Large intestine (tissue), 3 donors: ENCODE data around the gene KLK2. TPM values are rescaled to one million over a fixed set of nuclear protein-coding genes. Genes with fewer than 3 reads are reported as not detected.
A peak's percentile ranks its signal among the peaks of the same experiment; 100 is the strongest.

ENCODE experiments used
- DNase-seq, 2 donors: peaks; one replicate each; pipeline versions ENCODE4 v3.0.0 to v3.0.0-alpha.2; 2013
- H3K27ac ChIP-seq: one replicate; pipeline ENCODE4 v1.5.1; 2013; ENCODE audit warnings: low read length
- H3K27me3 ChIP-seq: 2 replicates; pipeline ENCODE4 v1.6.1; 2013; ENCODE audit warnings: low read length; ENCODE audit not compliant: control insufficient read depth, insufficient read depth
- H3K36me3 ChIP-seq: 2 replicates; pipeline ENCODE4 v1.6.1; 2013; ENCODE audit warnings: low read length; ENCODE audit not compliant: control insufficient read depth, insufficient read depth
- H3K4me1 ChIP-seq: one replicate; pipeline ENCODE4 v1.6.1; 2013; ENCODE audit warnings: low read length; ENCODE audit not compliant: control insufficient read depth, insufficient read depth
- H3K4me3 ChIP-seq: one replicate; pipeline ENCODE4 v1.5.1; 2013; ENCODE audit warnings: low read length
- H3K9me3 ChIP-seq: one replicate; pipeline ENCODE4 v1.6.1; 2013; ENCODE audit warnings: mild to moderate bottlenecking, low read depth, low read length, moderate library complexity; ENCODE audit not compliant: control insufficient read depth
- WGBS: methylation state at CpG from one replicate; pipeline ENCODE4 v1.1.5; 2013; ENCODE audit warnings: low lambda C conversion rate; ENCODE audit not compliant: insufficient coverage; 5-methylcytosine and 5-hydroxymethylcytosine counted together
- polyA plus RNA-seq: library from polyadenylated mRNA; unstranded; fragments of 120-200 nt; gene quantifications from one replicate; pipeline ENCODE4 v1.2.1, GENCODE V29; 2013

Gene KLK2
- polyA plus RNA-seq, 1 donor: 0.15 TPM

DNA sequence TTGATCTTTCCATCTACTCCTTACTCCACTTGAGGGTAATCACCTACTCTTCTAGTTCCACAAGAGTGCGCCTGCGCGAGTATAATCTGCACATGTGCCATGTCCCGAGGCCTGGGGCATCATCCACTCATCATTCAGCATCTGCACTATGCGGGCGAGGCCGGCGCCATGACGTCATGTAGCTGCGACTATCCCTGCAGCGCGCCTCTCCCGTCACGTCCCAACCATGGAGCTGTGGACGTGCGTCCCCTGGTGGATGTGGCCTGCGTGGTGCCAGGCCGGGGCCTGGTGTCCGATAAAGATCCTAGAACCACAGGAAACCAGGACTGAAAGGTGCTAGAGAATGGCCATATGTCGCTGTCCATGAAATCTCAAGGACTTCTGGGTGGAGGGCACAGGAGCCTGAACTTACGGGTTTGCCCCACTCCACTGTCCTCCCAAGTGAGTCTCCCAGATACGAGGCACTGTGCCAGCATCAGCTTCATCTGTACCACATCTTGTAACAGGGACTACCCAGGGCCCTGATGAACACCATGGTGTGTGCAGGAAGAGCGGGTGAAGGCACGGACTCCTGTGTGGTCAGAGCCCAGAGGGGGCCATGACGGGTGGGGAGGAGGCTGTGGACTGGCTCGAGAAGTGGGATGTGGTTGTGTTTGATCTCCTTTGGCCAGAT is 2.7 kb upstream of the KLK2 start:
- Histone ChIP-seq H3K4me3 (no peak overlapping the region), H3K4me1 (no peaks in the 10 kb centered on the region), H3K27me3 (peaks cover 13% of the 10 kb centered on the region), H3K27ac (no peak overlapping the region), H3K36me3 (no peaks in the 10 kb centered on the region), H3K9me3 (peaks cover 3% of the 10 kb centered on the region)
- WGBS: 76% methylated on average over 5 of the region's 26 CpGs
- no peak for DNase-seq

DNA sequence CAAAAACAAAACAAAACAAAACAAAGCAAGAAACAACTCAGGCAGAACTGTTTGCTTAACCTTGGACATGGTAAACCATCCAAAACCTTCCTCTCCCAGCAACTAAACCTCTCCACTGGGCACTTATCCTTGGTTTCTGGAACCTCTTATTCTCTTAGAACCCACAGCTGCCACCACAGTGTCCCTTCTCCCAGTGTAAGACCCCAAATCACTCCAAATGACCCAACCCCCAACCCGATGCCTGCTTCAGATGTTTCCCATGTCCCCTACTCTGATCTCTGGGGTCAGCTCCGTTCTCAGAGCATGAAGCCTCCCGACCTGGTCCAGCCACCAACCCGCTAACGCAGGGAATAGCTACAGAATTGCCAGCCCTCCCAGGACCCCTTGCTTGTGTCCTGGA is 972 bp downstream of the KLK2 start:
- peaks cover 3% of the 10 kb centered on the region for H3K9me3 ChIP-seq
- WGBS: no CpG with 5 or more reads among the region's 5 CpGs
- H3K36me3 ChIP-seq: no peaks in the 10 kb centered on the region
- no peak overlapping the region for H3K4me3 ChIP-seq
- peaks cover 4% of the 10 kb centered on the region for H3K27me3 ChIP-seq
- H3K27ac ChIP-seq: no peak overlapping the region
- H3K4me1 ChIP-seq: no peaks in the 10 kb centered on the region
- no peak for DNase-seq

GRCh38 chr19:50875795-50876422 is 2.7 kb downstream of the KLK2 start:
- 55% methylated on average over 5 of the region's 9 CpGs for WGBS

DNA sequence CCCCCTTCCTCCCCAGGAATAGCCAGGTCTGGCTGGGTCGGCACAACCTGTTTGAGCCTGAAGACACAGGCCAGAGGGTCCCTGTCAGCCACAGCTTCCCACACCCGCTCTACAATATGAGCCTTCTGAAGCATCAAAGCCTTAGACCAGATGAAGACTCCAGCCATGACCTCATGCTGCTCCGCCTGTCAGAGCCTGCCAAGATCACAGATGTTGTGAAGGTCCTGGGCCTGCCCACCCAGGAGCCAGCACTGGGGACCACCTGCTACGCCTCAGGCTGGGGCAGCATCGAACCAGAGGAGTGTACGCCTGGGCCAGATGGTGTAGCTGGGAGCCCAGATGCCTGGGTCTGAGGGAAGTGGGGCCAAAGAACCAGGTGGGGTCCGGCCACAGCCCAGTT is 3.2 kb downstream of the KLK2 start:
- no peak for DNase-seq
- no peaks in the 10 kb centered on the region for H3K36me3 ChIP-seq
- WGBS: no CpG with 5 or more reads among the region's 7 CpGs
- no peak overlapping the region for H3K27ac ChIP-seq
- no peaks in the 10 kb centered on the region for H3K4me1 ChIP-seq
- H3K4me3 ChIP-seq: no peak overlapping the region
- no peaks in the 10 kb centered on the region for H3K9me3 ChIP-seq
- H3K27me3 ChIP-seq: no peaks in the 10 kb centered on the region

More at GRCh38 chr19:50875795-50876422, 2.7 kb downstream of the KLK2 start:
- Histone ChIP-seq H3K27ac (no peak overlapping the region), H3K27me3 (peaks cover under 1% of the 10 kb centered on the region), H3K4me1 (no peaks in the 10 kb centered on the region), H3K36me3 (no peaks in the 10 kb centered on the region), H3K9me3 (no peaks in the 10 kb centered on the region), H3K4me3 (no peak overlapping the region)
- no peak for DNase-seq

DNA sequence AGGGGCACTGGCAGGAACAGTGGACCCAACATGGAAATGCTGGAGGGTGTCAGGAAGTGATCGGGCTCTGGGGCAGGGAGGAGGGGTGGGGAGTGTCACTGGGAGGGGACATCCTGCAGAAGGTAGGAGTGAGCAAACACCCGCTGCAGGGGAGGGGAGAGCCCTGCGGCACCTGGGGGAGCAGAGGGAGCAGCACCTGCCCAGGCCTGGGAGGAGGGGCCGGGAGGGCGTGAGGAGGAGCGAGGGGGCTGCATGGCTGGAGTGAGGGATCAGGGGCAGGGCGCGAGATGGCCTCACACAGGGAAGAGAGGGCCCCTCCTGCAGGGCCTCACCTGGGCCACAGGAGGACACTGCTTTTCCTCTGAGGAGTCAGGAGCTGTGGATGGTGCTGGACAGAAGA is 4.1 kb downstream of the KLK2 start:
- H3K4me3 ChIP-seq: no peak overlapping the region
- no peak overlapping the region for H3K27ac ChIP-seq
- H3K27me3 ChIP-seq: no peaks in the 10 kb centered on the region
- no CpG with 5 or more reads among the region's 8 CpGs for WGBS
- H3K36me3 ChIP-seq: no peaks in the 10 kb centered on the region
- H3K4me1 ChIP-seq: no peaks in the 10 kb centered on the region
- DNase-seq: peak in 1 of 2 donors; percentile 17
- H3K9me3 ChIP-seq: no peaks in the 10 kb centered on the region

DNA sequence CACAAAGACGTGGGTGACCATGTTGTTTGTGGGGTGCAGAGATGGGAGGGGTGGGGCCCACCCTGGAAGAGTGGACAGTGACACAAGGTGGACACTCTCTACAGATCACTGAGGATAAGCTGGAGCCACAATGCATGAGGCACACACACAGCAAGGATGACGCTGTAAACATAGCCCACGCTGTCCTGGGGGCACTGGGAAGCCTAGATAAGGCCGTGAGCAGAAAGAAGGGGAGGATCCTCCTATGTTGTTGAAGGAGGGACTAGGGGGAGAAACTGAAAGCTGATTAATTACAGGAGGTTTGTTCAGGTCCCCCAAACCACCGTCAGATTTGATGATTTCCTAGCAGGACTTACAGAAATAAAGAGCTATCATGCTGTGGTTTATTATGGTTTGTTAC is 5.6 kb downstream of the KLK2 start:
- Histone ChIP-seq H3K27ac (no peak overlapping the region), H3K4me1 (no peaks in the 10 kb centered on the region), H3K4me3 (no peak overlapping the region), H3K36me3 (no peaks in the 10 kb centered on the region), H3K9me3 (no peaks in the 10 kb centered on the region), H3K27me3 (peaks cover 3% of the 10 kb centered on the region)
- WGBS: no CpG with 5 or more reads among the region's 5 CpGs
- no peak for DNase-seq

DNA sequence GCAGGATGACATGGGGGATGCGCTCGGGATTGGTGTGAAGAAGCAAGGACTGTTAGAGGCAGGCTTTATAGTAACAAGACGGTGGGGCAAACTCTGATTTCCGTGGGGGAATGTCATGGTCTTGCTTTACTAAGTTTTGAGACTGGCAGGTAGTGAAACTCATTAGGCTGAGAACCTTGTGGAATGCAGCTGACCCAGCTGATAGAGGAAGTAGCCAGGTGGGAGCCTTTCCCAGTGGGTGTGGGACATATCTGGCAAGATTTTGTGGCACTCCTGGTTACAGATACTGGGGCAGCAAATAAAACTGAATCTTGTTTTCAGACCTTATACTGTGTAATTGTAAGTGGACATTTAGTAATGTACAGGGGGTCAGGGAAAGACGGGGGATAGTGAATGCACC is 7.0 kb downstream of the KLK2 start:
- Histone ChIP-seq H3K27ac (no peak overlapping the region), H3K4me1 (no peaks in the 10 kb centered on the region), H3K9me3 (no peaks in the 10 kb centered on the region), H3K27me3 (peaks cover 4% of the 10 kb centered on the region), H3K36me3 (no peaks in the 10 kb centered on the region), H3K4me3 (no peak overlapping the region)
- DNase-seq: no peak
- 78% methylated on average over 1 of the region's 5 CpGs for WGBS

GRCh38 chr19:50882188-50882587 is 8.9 kb downstream of the KLK2 start:
- no peak overlapping the region for H3K4me3 ChIP-seq
- H3K4me1 ChIP-seq: no peaks in the 10 kb centered on the region
- no peaks in the 10 kb centered on the region for H3K9me3 ChIP-seq
- H3K27ac ChIP-seq: no peak overlapping the region
- DNase-seq: no peak
- peaks cover 4% of the 10 kb centered on the region for H3K27me3 ChIP-seq
- no peaks in the 10 kb centered on the region for H3K36me3 ChIP-seq
- no CpG with 5 or more reads among the region's 3 CpGs for WGBS

DNA sequence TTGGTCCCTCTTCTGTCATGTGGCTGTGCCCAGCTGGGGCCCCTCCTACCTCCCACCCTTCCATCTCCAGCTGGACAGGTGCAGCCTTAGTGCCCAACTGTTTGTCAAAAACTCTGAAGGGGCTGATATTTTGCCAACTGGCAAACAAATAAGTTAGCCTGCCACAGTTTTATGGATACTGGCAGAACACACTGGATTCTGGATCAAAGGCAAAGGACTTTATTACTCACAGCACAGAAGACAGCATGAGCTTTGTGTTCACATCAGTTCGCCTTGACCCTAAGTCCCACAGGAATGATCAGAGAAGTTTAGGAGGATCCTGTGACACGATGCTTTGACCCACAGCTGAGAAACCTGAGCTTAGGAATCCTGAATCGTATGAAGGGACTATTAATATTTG is 16.4 kb downstream of the KLK2 start:
- peaks cover 4% of the 10 kb centered on the region for H3K27me3 ChIP-seq
- H3K4me1 ChIP-seq: no peaks in the 10 kb centered on the region
- H3K4me3 ChIP-seq: no peak overlapping the region
- no CpG with 5 or more reads among the region's 3 CpGs for WGBS
- H3K9me3 ChIP-seq: no peaks in the 10 kb centered on the region
- H3K36me3 ChIP-seq: no peaks in the 10 kb centered on the region
- DNase-seq: no peak
- no peak overlapping the region for H3K27ac ChIP-seq

DNA sequence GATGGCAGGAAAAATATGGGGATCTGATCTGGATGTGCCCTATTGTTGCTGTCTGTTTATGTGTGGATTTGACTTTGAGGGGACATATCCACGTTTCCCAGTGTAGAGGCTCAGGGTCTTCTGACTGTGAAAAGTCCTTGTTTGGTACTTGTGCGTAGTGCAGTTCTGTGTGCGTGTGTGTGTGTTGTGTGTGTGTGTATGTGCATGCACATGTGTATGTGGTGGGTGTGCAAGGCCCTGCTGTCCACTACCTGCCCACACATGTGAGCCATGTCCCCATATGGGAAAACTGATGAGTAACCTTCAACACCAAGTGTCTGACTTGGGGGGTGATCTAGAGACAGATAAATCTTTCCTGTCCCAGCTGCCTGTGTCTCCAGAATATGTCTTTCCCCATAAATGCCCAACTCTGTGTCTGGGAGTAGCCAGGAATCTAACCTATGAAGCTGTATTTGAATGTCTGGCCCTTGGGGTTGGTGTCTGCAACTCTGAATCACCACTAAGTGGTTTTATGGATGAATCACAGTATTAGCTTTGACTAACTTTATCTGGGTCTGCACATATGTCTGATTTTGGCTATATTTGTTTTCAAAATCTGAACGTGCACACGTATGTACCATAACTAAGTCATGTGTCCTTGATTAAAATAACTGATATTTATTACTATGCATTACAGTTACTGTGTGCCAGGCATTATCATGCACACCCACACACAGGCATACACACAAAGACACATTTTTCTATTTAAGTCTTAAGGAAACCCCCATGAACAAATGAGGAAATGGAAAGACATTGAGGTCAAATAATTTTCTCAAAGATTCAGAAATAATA is 17.4 kb downstream of the KLK2 start:
- H3K4me3 ChIP-seq: no peak overlapping the region
- WGBS: no CpG with 5 or more reads among the region's 5 CpGs
- H3K27me3 ChIP-seq: peaks cover 4% of the 10 kb centered on the region
- no peaks in the 10 kb centered on the region for H3K4me1 ChIP-seq
- H3K9me3 ChIP-seq: no peaks in the 10 kb centered on the region
- no peaks in the 10 kb centered on the region for H3K36me3 ChIP-seq
- DNase-seq: no peak
- H3K27ac ChIP-seq: no peak overlapping the region
